HEK293 (cell line): ENCODE measurements around the gene ZNF799.

Experiments used
- CTCF ChIA-PET: fragments of 350-600 bp; formaldehyde crosslinking; extraction: SDS; loops from one replicate; lab custom pipeline; 2021; ENCODE audit warnings: antibody characterized with exemption; lab: Yijun Ruan, JAX
- POLR2A ChIA-PET: fragments of 300-600 bp; formaldehyde crosslinking; extraction: SDS; loops from one replicate; lab custom pipeline; 2020; ENCODE audit warnings: antibody characterized with exemption, inconsistent platforms; lab: Yijun Ruan, JAX
- H3K27ac ChIP-seq: fragments of 200-500 bp; sonication (Bioruptor generic); 2 replicates; pipeline ENCODE4 v1.5.1; 2014; ENCODE audit warnings: low read depth, low read length, control low read depth, inconsistent platforms; ENCODE audit errors: extremely low read depth
- H3K36me3 ChIP-seq, 2 experiments: fragments of 200-500 bp in 1 of 2; sonication (Bioruptor generic) in 1 of 2; 1 replicate in 1 of 2; 2 replicates in 1 of 2; pipeline ENCODE4 v1.5.1; 2014 to 2017; ENCODE audit warnings: inconsistent platforms in 2 of 2, low read length in 2 of 2; ENCODE audit not compliant: control insufficient read depth in 2 of 2, insufficient read depth in 1 of 2
- H3K4me1 ChIP-seq: fragments of 200-500 bp; sonication (Bioruptor generic); 2 replicates; pipeline ENCODE4 v1.5.1; 2014; ENCODE audit warnings: mild to moderate bottlenecking, low read length, inconsistent platforms; ENCODE audit not compliant: control insufficient read depth, insufficient read depth
- H3K4me3 ChIP-seq: 2 replicates; pipeline ENCODE4 v1.5.1; 2011; ENCODE audit warnings: low read depth, mild to moderate bottlenecking, control low read depth, low read length, moderate library complexity
- H3K9me3 ChIP-seq: fragments of 200-500 bp; sonication (Bioruptor generic); 2 replicates; pipeline ENCODE4 v1.5.1; 2014; ENCODE audit warnings: low read depth, low read length, inconsistent platforms; ENCODE audit not compliant: control insufficient read depth, insufficient read depth
- GLIS2 ChIP-seq: fragments of 450-650 bp; formaldehyde crosslinking; IDR thresholded peaks from 2 replicates; pipeline ENCODE4 v1.5.1; 2016; ENCODE audit warnings: missing biosample characterization, missing genetic modification characterization
- KLF17 ChIP-seq: fragments of 450-650 bp; formaldehyde crosslinking; IDR thresholded peaks from 2 replicates; pipeline ENCODE4 v1.5.1; 2016; ENCODE audit warnings: missing biosample characterization, missing genetic modification characterization
- KLF8 ChIP-seq: fragments of 450-650 bp; formaldehyde crosslinking; IDR thresholded peaks from 2 replicates; pipeline ENCODE4 v1.5.1; 2016; ENCODE audit warnings: missing biosample characterization, missing genetic modification characterization
- OVOL3 ChIP-seq: fragments of 450-650 bp; formaldehyde crosslinking; IDR thresholded peaks from 2 replicates; pipeline ENCODE4 v1.5.1; 2016; ENCODE audit warnings: missing biosample characterization, missing genetic modification characterization
- RBAK ChIP-seq: fragments of 450-650 bp; formaldehyde crosslinking; IDR thresholded peaks from 2 replicates; pipeline ENCODE4 v1.5.1; 2016; ENCODE audit warnings: missing biosample characterization, missing genetic modification characterization
- REST ChIP-seq: fragments of 450-650 bp; formaldehyde crosslinking; IDR thresholded peaks from 2 replicates; pipeline ENCODE4 v1.5.1; 2016; ENCODE audit warnings: missing biosample characterization, missing genetic modification characterization
- SALL2 ChIP-seq: fragments of 450-650 bp; formaldehyde crosslinking; IDR thresholded peaks from 2 replicates; pipeline ENCODE4 v1.5.0; 2017; ENCODE audit warnings: missing biosample characterization, mild to moderate bottlenecking, missing genetic modification characterization, borderline replicate concordance
- SETDB1 ChIP-seq: IDR thresholded peaks from one replicate; pipeline ENCODE4 v1.6.1; 2017; ENCODE audit warnings: mild to moderate bottlenecking, low read length, moderate library complexity, mixed read lengths; ENCODE audit not compliant: insufficient read length
- TRIM28 ChIP-seq: IDR thresholded peaks from 2 replicates; pipeline ENCODE4 v1.6.1; 2011; ENCODE audit warnings: low read length, control low read depth, borderline replicate concordance
- ZBTB1 ChIP-seq: fragments of 450-650 bp; formaldehyde crosslinking; IDR thresholded peaks from 2 replicates; pipeline ENCODE4 v1.5.1; 2016; ENCODE audit warnings: missing biosample characterization, missing genetic modification characterization
- ZBTB20 ChIP-seq: fragments of 450-650 bp; formaldehyde crosslinking; IDR thresholded peaks from 2 replicates; pipeline ENCODE4 v1.5.1; 2016; ENCODE audit warnings: missing biosample characterization, missing genetic modification characterization
- ZFP3 ChIP-seq: fragments of 450-650 bp; formaldehyde crosslinking; IDR thresholded peaks from 2 replicates; pipeline ENCODE4 v1.5.1; 2016; ENCODE audit warnings: low read depth, missing biosample characterization, missing genetic modification characterization
- ZNF146 ChIP-seq: fragments of 450-650 bp; formaldehyde crosslinking; IDR thresholded peaks from 2 replicates; pipeline ENCODE4 v1.5.1; 2016; ENCODE audit warnings: missing biosample characterization, missing genetic modification characterization
- ZNF221 ChIP-seq: fragments of 450-650 bp; formaldehyde crosslinking; IDR thresholded peaks from 2 replicates; pipeline ENCODE4 v1.5.1; 2017; ENCODE audit warnings: missing biosample characterization, missing genetic modification characterization, borderline replicate concordance
- ZNF239 ChIP-seq: fragments of 450-650 bp; formaldehyde crosslinking; IDR thresholded peaks from 2 replicates; pipeline ENCODE4 v1.5.1; 2016; ENCODE audit warnings: missing biosample characterization, missing genetic modification characterization
- ZNF350 ChIP-seq: fragments of 450-650 bp; formaldehyde crosslinking; IDR thresholded peaks from 2 replicates; pipeline ENCODE4 v1.5.0; 2017; ENCODE audit warnings: missing biosample characterization, mild to moderate bottlenecking, missing genetic modification characterization
- ZNF416 ChIP-seq: fragments of 450-650 bp; formaldehyde crosslinking; IDR thresholded peaks from 2 replicates; pipeline ENCODE4 v1.5.1; 2016; ENCODE audit warnings: missing biosample characterization, missing genetic modification characterization
- ZNF558 ChIP-seq: fragments of 450-650 bp; formaldehyde crosslinking; IDR thresholded peaks from 2 replicates; pipeline ENCODE4 v1.5.1; 2016; ENCODE audit warnings: missing biosample characterization, missing genetic modification characterization
- ZNF658 ChIP-seq: fragments of 450-650 bp; formaldehyde crosslinking; IDR thresholded peaks from 2 replicates; pipeline ENCODE4; 2016; ENCODE audit warnings: missing biosample characterization, missing genetic modification characterization
- ZSCAN16 ChIP-seq: fragments of 450-650 bp; formaldehyde crosslinking; IDR thresholded peaks from 2 replicates; pipeline ENCODE4 v1.5.1; 2016; ENCODE audit warnings: missing biosample characterization, missing genetic modification characterization
- TF ChIP-seq, protein P1 (sequence below): fragments of 450-650 bp; formaldehyde crosslinking; IDR thresholded peaks from 2 replicates; pipeline ENCODE4 v1.5.1; 2016; ENCODE audit warnings: missing biosample characterization, missing genetic modification characterization
- TF ChIP-seq, protein P2 (sequence below): fragments of 450-650 bp; IDR thresholded peaks from 2 replicates; pipeline ENCODE4 v1.5.1; 2018; ENCODE audit warnings: missing biosample characterization, mild to moderate bottlenecking, missing genetic modification characterization
- TF ChIP-seq, protein P3 (sequence below): fragments of 450-650 bp; formaldehyde crosslinking; IDR thresholded peaks from 2 replicates; pipeline ENCODE4 v1.5.1; 2016; ENCODE audit warnings: missing biosample characterization, missing genetic modification characterization
- TF ChIP-seq, protein P4 (sequence below): fragments of 450-650 bp; formaldehyde crosslinking; IDR thresholded peaks from 2 replicates; pipeline ENCODE4 v1.5.1; 2016; ENCODE audit warnings: missing biosample characterization, missing genetic modification characterization
- TF ChIP-seq, protein P5 (sequence below): fragments of 450-650 bp; formaldehyde crosslinking; IDR thresholded peaks from 2 replicates; pipeline ENCODE4 v1.5.1; 2016; ENCODE audit warnings: missing biosample characterization, missing genetic modification characterization

ZNF799 gene

GRCh38 chr19:12450844-12451243 lies 49.8 kb upstream of the ZNF799 start:
- ChIA-PET CTCF (no interaction called here), POLR2A (no interaction called here)
- Histone ChIP-seq H3K27ac (no peak overlapping the region), H3K4me3 (no peak overlapping the region), H3K9me3 (no peaks in the 10 kb centered on the region), H3K36me3 (no peaks in the 10 kb centered on the region), H3K4me1 (no peaks in the 10 kb centered on the region)
- TF ChIP-seq, protein P1, sequence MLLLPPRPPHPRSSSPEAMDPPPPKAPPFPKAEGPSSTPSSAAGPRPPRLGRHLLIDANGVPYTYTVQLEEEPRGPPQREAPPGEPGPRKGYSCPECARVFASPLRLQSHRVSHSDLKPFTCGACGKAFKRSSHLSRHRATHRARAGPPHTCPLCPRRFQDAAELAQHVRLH (tag by site-specific recombination): no peak
- TF ChIP-seq SETDB1 (no peak), ZNF658 (no peak), ZFP3 (no peak), ZBTB1 (tag by site-specific recombination) (no peak), ZNF239 (tag by site-specific recombination) (no peak), OVOL3 (no peak), ZNF146 (tag by site-specific recombination) (no peak)

DNA sequence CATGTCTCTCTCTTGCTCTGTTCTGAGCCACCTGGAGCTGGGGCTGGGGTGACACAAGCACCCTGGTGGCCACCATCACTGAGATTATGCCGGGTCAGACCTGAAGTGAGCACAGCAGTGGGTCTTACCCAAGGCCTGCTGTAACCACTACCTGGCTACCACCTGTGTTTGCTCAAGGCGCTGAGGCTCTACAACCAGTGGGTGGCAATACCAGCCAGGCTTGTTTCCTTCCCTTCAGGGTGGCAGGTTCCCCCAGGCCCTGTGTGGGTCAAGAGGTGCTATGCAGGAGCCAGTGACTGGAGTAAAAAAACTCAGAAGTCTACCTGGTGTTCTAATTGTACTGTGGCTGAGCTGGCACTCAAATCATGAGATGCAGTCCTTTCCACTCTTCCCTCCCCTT lies 47.7 kb upstream of the ZNF799 start:
- CTCF ChIA-PET: interaction anchor here (0.6 kb wide), 1 partner anchor 25 kb away, joined by 3 read pairs; no protein-coding TSS in a partner anchor
- Histone ChIP-seq H3K4me3 (no peak overlapping the region), H3K27ac (no peak overlapping the region), H3K36me3 (no peaks in the 10 kb centered on the region), H3K4me1 (no peaks in the 10 kb centered on the region), H3K9me3 (no peaks in the 10 kb centered on the region)
- TF ChIP-seq, protein P2, sequence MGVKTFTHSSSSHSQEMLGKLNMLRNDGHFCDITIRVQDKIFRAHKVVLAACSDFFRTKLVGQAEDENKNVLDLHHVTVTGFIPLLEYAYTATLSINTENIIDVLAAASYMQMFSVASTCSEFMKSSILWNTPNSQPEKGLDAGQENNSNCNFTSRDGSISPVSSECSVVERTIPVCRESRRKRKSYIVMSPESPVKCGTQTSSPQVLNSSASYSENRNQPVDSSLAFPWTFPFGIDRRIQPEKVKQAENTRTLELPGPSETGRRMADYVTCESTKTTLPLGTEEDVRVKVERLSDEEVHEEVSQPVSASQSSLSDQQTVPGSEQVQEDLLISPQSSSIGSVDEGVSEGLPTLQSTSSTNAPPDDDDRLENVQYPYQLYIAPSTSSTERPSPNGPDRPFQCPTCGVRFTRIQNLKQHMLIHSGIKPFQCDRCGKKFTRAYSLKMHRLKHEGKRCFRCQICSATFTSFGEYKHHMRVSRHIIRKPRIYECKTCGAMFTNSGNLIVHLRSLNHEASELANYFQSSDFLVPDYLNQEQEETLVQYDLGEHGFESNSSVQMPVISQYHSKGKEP: no peak
- no peak for TF ChIP-seq REST
- TF ChIP-seq, protein P3, sequence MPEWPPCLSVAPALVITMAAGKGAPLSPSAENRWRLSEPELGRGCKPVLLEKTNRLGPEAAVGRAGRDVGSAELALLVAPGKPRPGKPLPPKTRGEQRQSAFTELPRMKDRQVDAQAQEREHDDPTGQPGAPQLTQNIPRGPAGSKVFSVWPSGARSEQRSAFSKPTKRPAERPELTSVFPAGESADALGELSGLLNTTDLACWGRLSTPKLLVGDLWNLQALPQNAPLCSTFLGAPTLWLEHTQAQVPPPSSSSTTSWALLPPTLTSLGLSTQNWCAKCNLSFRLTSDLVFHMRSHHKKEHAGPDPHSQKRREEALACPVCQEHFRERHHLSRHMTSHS (tag by site-specific recombination): no peak
- TF ChIP-seq TRIM28: no peak
- no peak for TF ChIP-seq KLF8
- no peak for TF ChIP-seq ZNF416 (tag by site-specific recombination)
- TF ChIP-seq, protein P4, sequence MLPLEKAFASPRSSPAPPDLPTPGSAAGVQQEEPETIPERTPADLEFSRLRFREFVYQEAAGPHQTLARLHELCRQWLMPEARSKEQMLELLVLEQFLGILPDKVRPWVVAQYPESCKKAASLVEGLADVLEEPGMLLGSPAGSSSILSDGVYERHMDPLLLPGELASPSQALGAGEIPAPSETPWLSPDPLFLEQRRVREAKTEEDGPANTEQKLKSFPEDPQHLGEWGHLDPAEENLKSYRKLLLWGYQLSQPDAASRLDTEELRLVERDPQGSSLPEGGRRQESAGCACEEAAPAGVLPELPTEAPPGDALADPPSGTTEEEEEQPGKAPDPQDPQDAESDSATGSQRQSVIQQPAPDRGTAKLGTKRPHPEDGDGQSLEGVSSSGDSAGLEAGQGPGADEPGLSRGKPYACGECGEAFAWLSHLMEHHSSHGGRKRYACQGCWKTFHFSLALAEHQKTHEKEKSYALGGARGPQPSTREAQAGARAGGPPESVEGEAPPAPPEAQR: no peak
- no peak for TF ChIP-seq ZNF350
- TF ChIP-seq GLIS2 (tag by site-specific recombination): no peak
- TF ChIP-seq KLF17 (tag by site-specific recombination): no peak
- no peak for TF ChIP-seq ZNF558 (tag by site-specific recombination)
- no peak for TF ChIP-seq RBAK
- TF ChIP-seq ZNF221 (tag by site-specific recombination): no peak
- no peak for TF ChIP-seq SALL2 (tag by site-specific recombination)
- TF ChIP-seq ZSCAN16: no peak
- TF ChIP-seq, protein P5, sequence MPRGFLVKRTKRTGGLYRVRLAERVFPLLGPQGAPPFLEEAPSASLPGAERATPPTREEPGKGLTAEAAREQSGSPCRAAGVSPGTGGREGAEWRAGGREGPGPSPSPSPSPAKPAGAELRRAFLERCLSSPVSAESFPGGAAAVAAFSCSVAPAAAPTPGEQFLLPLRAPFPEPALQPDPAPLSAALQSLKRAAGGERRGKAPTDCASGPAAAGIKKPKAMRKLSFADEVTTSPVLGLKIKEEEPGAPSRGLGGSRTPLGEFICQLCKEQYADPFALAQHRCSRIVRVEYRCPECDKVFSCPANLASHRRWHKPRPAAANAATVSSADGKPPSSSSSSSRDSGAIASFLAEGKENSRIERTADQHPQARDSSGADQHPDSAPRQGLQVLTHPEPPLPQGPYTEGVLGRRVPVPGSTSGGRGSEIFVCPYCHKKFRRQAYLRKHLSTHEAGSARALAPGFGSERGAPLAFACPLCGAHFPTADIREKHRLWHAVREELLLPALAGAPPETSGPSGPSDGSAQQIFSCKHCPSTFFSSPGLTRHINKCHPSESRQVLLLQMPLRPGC: no peak
- TF ChIP-seq ZBTB20 (tag by site-specific recombination): no peak
- TF ChIP-seq SETDB1: no peak
- POLR2A ChIA-PET: no interaction called here
